DMS 273 treated with DMSO at 0.1 percent for 48 hours (cell line): ENCODE results near the gene RNF123.

Source experiments
- DNase-seq: peaks from one replicate; lab custom pipeline; 2025; lab: John Stamatoyannopoulos, UW

The RNF123 gene

DNA sequence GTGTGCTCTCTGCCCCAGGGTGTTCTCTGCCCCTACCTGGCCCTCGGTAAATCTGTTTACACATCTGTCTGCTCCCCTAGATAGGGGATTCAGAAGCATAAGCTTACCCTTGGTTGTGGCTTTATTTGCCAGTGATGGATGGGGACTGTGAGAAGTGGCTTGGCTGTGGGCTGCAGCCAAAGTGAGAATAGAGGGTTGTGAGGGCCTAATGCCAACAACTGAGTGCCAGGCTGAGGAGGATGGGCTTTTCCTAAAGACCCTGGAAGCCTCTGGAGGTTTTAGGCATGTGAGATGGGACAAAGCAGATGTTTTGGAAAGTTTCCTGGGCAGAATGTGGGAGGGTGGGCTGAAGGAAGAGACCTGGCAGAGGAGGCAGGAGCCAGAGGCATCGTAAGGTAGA is 30.6 kb upstream of the RNF123 start:
- DNase-seq: no peak

- no peak for DNase-seq
Observed at GRCh38 chr3:49659756-49660155, 29.6 kb upstream of the RNF123 start.

DNA sequence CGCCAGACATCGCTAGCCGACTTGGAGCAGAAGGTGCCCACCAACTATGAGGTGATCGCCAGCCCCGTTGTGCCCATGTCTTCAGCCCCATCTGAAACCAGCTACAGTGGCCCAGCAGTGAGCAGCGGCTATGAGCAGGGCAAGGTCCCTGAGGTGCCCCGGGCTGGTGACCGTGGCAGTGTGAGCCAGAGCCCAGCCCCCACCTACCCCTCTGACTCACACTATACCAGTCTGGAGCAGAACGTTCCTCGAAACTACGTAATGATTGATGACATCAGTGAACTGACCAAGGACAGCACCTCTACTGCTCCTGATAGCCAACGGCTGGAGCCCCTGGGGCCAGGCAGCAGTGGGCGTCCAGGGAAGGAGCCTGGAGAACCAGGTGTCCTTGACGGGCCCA is 28.1 kb upstream of the RNF123 start:
- DNase-seq: no peak

GRCh38 chr3:49662021-49662420 is 27.3 kb upstream of the RNF123 start:
- DNase-seq: no peak

DNA sequence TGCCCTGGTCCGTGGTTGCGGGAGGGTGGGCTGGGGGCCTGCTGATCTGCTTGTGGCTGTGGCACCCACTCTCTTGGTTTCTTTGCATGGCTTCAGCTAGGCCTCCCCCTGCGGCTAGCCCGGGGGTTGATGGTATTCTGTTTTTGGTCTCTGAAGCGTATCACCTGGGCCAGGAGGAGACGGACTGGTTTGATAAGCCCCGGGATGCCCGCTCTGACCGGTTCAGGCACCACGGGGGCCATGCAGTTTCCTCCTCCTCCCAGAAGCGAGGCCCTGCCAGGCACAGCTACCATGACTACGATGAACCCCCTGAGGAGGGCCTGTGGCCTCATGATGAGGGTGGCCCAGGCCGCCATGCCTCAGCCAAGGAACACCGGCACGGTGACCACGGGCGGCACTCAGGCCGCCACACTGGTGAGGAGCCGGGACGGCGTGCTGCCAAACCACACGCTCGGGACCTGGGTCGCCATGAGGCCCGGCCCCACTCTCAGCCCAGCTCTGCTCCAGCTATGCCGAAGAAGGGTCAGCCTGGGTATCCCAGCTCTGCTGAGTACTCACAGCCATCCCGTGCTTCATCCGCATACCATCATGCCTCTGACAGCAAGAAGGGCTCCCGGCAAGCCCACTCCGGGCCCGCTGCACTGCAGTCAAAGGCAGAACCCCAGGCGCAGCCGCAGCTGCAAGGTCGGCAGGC is 26.5 kb upstream of the RNF123 start:
- no peak for DNase-seq

DNA sequence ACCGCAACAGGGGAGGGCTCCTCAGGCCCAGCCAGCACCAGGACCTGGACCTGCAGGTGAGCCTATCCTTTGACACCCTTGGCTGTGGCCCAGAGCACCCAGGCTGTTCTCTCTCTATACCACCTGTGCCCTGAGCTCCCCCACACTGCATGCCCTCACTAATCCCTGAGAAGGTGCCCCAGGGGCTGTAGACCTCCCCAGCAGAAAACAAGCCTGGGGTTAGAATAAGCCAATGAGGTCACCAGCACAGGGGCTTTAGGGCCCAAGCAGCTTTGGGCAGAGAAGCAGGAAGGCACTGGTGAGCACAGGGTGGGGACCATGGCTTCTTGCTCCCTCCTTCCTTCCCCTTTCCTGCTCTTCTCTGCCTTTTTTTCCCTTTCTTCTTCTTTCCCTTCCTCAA is 25.5 kb upstream of the RNF123 start:
- DNase-seq: no peak

DNA sequence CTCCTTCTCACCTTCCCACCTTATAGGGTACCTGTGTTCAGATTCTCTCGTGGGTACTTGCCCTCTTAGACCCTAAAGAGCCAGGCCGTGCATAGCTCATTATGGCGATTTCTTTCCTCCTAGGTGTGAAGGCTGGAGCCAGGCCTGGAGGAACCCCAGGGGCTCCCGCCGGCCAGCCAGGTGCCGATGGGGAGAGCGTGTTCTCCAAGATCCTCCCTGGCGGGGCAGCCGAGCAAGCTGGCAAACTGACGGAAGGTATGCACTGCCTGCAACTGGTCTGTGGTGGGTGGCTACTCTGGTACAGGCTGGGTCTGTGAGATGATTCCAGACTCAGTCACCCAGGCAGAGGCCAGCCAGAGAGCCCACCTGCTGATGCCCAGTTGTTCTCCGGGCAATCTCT is 25.1 kb upstream of the RNF123 start:
- DNase-seq: no peak

DNA sequence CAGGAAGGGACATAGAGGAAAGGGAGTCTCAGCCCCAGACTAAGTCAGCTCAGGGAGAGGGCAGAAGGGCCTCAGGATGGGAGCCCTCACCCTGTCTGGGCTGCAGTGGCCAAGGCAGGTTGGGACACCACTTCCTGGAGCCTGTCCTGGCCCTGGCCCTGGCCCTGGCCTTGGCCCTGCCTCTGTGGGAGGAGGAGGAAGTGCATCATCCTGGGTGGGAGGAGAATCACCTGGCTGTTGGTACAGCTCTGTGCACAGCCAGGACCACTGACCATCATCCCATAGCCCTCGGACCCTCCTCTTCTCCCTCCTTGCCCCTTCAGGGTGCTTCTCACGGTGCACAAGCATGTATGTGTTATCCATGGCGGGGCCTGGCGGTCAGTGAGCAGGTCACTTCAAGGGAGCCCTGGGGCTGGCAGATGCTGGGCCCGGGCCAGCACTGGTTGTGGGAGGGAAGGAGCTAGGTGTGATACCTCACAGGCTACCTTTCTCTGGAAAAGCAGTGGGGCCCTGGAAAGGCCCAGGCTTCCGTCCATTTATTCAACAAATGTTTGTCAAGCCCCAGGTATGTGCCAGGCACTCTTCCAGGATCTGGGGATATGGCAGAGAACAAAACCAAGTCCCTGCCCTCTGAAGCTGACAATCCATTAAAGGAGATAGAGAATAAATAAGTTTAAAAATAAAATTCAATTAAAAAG is 23.4 kb upstream of the RNF123 start:
- no peak for DNase-seq

- DNase-seq: no peak
Observed at GRCh38 chr3:49666592-49666991, 22.8 kb upstream of the RNF123 start.

- DNase-seq: no peak
Observed at GRCh38 chr3:49667701-49668413, 21.5 kb upstream of the RNF123 start.

DNA sequence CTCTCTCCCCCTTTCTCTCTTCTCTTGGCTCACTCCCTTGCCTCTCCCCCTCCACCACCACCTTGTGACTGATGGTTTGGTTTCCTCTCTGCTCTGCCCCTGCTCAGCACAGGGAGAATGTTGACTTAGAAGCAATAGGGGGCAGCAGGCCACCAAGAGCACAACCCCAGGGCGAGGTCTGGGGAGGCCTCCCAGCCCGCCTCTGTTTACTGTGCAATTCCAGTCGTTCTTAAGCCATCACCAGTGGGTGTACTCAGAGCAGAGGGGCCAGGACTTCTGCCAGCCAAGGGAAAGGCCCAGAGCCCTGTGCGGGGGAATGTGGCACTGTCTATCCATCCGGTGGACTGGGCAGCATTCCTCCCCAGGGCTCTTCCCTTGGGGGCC is 21.0 kb upstream of the RNF123 start:
- DNase-seq: no peak

DNA sequence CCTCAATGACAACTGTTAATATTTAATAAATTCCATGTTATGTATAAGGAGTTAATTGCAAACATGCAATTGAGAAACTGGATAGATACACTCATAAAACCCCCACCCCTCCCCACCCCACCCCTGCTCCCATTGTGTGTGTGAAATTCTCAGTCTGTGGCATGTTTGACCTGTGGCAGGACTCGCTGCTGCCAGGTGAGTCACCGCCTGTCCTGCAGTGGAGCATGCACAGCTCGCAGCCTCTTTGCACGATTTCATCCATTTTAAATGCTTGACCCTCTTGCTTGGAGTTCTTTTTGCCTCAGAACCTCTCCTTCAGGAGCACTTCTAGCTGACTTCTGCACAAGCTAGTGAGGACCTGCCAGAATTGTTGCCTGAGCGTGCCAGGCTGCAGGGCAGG is 20.5 kb upstream of the RNF123 start:
- no peak for DNase-seq

DNA sequence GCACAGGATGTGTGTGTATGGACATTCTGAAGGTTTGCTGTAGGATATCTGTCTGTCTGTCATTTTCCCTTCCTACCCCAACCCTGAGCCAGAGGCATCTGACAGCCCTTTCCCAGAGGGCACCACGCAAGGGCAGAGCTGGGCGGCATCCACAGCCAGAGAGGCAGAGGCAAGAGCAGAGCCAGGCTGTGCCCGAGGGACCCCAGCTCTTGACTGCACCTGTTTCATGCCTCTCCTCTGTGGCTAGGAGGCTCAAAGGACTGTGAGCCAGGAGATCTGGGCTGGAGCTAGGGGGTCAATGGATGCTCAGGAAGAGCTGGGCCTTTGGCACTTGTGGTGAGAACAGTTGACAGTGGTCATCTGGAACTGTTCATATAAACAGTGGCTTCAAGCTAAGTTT is 20.0 kb upstream of the RNF123 start:
- no peak for DNase-seq

GRCh38 chr3:49670940-49671290 is 18.4 kb upstream of the RNF123 start:
- DNase-seq: no peak

- no peak for DNase-seq
Observed at GRCh38 chr3:49671291-49672288, 17.8 kb upstream of the RNF123 start.

- no peak for DNase-seq
Observed at GRCh38 chr3:49673121-49673714, 16.1 kb upstream of the RNF123 start.

DNA sequence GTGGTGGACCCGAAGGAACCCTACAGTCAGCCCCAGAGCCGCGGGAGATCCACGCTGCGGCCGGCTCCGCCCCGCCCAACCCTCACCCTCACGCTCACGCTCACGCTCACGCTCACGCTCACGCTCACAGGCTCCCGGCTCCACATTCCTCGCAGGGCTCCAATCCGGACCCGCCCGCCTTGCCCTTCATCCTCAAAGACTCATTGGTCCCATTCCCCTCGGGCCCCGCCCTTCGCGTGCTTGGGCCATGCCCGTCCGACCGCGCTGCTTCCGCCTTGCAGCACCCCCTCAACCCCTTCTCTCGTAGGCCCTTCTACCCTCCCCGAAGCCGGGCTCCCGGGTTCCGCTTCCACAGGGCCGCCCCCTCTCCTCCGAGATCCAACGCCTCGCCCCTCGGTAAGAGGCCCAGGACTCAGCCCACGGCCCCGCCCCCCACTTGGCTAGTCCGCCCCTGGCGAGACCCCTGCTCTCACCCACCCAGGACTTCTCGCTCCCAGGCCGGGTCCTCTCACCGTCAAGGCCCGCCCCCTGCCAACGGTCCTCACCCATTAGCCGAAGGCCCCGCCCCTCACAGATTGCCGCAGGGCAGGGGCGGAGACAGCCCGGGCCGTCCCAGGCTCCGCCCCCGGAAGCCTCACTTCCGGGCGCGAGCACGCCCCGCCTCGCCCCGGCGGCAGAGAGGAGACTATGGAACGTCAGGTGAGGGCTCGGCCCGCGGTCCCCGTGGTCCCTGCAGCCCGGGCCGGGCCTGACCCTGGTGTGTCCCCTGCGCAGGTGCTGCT is 15.5 kb upstream of the RNF123 start, which contains the start of gene APEH:
APEH (plus strand) TSS at position 637 of the 782 bp plus-strand sequence; CDS start at position 688, 51 bp downstream.
- no peak for DNase-seq

GRCh38 chr3:49674497-49674983 is 14.8 kb upstream of the RNF123 start:
- DNase-seq: no peak

DNA sequence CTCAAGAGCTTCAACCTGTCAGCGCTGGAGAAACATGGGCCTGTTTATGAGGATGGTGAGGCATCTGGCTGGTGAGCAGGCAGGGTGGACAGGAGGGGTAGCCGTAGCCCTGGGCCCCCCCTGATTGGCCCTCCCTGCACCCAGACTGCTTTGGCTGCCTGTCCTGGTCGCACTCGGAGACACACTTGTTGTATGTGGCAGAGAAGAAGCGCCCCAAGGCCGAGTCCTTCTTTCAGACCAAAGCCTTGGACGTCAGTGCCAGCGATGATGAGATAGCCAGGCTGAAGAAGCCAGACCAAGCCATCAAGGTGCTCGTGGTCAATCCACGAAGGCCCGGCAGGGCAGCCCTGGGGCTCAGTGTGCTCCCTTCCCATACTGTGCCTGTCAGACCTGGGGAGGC is 13.4 kb upstream of the RNF123 start:
- no peak for DNase-seq

DNA sequence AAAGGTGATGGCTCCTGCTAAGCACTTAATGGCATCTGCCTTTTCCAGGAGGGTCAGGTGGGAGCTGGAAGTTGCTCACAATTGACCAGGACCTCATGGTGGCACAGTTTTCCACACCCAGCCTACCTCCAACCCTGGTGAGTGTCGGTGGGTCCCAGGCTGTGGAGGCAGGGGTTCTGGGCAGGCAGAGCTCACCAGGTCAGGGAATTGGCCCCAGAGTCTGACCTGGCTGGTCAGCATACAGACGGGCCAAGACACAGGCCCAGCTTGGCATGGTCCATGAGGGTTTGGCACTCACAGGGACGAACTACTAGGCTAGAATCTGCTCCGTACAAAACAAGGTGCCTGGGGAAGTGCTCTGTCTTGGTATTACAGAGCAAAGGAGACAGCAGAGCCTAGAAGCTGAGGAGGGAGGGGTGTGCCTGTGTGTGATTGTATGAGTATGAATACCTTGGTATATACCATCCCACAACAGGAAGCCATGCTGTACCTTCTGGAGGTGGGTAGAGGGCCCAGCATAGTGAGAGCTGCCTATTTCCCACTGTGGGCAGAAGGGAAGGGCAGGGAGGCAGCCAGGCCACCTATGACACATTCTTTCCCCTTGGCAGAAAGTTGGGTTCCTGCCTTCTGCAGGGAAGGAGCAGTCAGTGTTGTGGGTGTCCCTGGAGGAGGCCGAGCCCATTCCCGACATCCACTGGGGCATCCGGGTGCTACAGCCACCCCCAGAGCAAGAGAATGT is 8.7 kb upstream of the RNF123 start:
- DNase-seq: no peak
